ENCODE results near the gene SLC4A2.
"Not testable (repeated sequence)": the region's sequence is repeated elsewhere in the genome, so short reads cannot be mapped to it uniquely, and the experiment has no call there.

Gene SLC4A2

GRCh38 chr7:151026771-151027727 is 32.3 kb upstream of the SLC4A2 start:
- DNase-seq, result not testable (repeated sequence)

GRCh38 chr7:151027728-151028130 is 31.7 kb upstream of the SLC4A2 start:
- DNase-seq, result not testable (repeated sequence)

GRCh38 chr7:151028131-151028947 is 31.1 kb upstream of the SLC4A2 start, which contains the start of gene ABCB8:
ABCB8 (plus strand) TSS chr7:151028450; CDS start chr7:151028516, 66 bp downstream.
- peak; percentile 98 for DNase-seq

- no peak for DNase-seq
These were observed 30.4 kb upstream of the SLC4A2 start for GRCh38 chr7:151028948-151029501.

- no peak for DNase-seq
These were observed 28.4 kb upstream of the SLC4A2 start for GRCh38 chr7:151031011-151031410.

- no peak for DNase-seq
These were observed 26.2 kb upstream of the SLC4A2 start for GRCh38 chr7:151032936-151033863.

GRCh38 chr7:151033864-151034249 is 25.5 kb upstream of the SLC4A2 start:
- DNase-seq, result no peak

- DNase-seq, result no peak
These were observed 24.9 kb upstream of the SLC4A2 start for GRCh38 chr7:151034312-151035025.

- DNase-seq, result no peak
These were observed 24.2 kb upstream of the SLC4A2 start for GRCh38 chr7:151035026-151035717.

- DNase-seq, result no peak
These were observed 23.5 kb upstream of the SLC4A2 start for GRCh38 chr7:151035902-151036301.

- DNase-seq, result no peak
These were observed 20.2 kb upstream of the SLC4A2 start for GRCh38 chr7:151038951-151039849.

GRCh38 chr7:151039850-151040548 is 19.4 kb upstream of the SLC4A2 start:
- DNase-seq, result no peak

GRCh38 chr7:151040616-151041375 is 18.6 kb upstream of the SLC4A2 start:
- DNase-seq, result no peak

GRCh38 chr7:151043449-151043848 is 15.9 kb upstream of the SLC4A2 start:
- DNase-seq, result not testable (repeated sequence)

GRCh38 chr7:151043959-151044358 is 15.4 kb upstream of the SLC4A2 start:
- DNase-seq, result no peak

GRCh38 chr7:151045262-151045661 is 14.1 kb upstream of the SLC4A2 start:
- DNase-seq, result no peak

GRCh38 chr7:151045967-151046366 is 13.4 kb upstream of the SLC4A2 start:
- no peak for DNase-seq

Measured in effector CD8-positive, alpha-beta T cell (primary cell).